ENCODE measurements around the gene IPCEF1.
"Not testable (repeated sequence)": the region's sequence is repeated elsewhere in the genome, so short reads cannot be mapped to it uniquely, and the experiment has no call there.

Gene IPCEF1

GRCh38 chr6:154243793-154244750 lies 112.5 kb downstream of the IPCEF1 start:
- FAIRE-seq = no peak

DNA sequence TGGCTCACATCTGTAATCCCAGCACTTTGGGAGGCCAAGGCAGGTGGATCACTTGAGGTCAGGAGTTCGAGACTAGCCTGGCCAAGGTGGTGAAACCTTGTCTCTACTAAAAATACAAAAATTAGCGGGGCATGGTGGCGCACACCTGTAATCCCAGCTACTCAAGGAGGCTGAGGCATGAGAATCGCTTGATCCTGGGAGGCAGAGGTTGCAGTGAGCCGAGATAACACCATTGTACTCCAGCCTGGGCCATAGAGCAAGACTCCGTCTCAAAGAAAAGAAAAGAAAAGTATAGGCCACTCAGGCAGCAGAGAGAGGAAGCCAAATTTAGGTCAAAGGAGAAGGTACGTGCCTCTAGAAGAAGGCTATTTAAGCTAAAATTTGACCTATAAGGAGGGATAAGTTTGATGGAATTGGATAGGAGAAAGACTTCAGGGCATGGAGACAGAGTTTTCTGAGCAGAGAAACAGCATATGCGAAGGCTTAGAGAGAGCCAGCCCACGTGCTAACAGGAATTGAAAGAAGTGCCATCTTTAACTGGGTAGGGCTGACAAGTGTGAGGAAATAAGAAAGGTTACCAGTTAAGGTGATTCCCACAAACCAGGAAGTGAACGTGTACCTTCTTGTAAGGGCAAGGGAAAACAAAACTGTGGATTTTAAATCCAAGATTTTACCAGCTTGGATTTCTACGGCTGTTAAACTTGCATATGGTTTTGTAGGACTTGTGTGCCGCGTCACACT lies 113.8 kb downstream of the IPCEF1 start:
- FAIRE-seq = no peak

GRCh38 chr6:154241581-154241980 lies 115.0 kb downstream of the IPCEF1 start:
- no peak for FAIRE-seq

DNA sequence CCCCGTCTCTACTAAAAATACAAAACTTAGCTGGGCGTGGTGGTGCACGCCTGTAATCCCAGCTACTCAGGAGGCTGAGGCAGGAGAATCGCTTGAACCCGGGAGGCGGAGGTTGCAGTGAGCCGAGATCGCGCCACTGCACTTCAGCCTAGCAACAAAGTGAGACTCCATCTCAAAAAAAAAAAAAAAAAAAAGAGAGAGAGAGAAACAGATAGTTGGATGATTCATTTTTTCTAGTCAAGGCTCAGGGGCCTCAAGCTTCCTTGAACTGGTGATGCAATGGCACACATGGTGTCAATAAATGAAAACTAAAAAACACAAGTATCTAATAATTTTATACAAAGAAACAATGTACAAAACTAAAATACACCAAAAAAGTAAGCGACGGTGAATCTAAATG lies 115.5 kb downstream of the IPCEF1 start:
- FAIRE-seq = not testable (repeated sequence)

DNA sequence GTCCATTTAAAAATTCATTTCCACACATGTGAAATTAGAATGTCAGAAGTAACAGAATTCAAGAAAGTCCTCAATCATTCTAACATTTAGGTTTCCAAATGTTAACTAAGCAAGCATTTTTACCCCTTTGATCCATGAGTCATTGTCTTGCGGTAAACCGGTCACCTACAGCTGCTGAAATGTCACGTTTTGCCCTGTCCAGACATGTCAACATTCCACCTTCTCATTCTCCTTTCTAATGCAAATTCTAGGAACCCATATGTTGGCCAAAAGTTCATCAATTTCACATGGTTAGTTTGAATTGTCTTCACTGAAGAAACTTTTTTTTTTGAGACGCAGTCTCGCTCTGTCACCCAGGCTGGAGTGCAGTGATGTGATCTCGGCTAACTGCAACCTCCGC lies 117.2 kb downstream of the IPCEF1 start:
- no peak for FAIRE-seq

GRCh38 chr6:154238831-154239230 lies 117.8 kb downstream of the IPCEF1 start:
- no peak for FAIRE-seq

DNA sequence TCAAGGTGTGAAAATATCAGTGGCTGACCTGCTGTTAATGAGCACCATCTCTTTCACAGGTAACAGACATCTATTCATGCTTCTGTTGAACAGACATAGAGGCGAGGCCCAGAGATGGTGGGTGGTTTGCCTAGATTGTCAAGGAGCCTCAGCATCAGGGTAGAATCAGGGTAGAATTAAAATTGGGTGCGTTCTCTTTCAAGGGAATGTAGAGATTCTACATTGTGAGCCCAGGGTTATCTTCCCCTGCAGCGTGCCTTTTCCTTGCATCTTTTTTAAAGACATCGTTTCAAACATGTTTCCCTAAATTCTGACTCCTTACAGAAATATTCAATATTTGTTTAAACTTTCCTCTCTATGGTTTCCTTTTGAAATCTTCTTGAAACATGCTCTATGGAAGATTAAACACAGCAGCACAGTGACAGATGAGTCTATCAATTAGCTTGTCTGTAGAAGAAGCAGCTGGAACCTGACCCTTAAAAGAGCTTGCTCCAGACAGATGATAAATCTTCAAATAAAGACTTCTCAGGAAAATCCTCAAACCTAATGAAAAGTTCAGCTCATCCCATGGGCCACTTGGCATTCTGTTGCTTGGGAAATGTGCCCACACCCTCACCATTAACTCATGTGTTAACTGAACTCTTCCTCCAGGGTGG lies 119.8 kb downstream of the IPCEF1 start:
- FAIRE-seq = no peak

- no peak for FAIRE-seq
These were observed 122.4 kb downstream of the IPCEF1 start for GRCh38 chr6:154234019-154234772.

DNA sequence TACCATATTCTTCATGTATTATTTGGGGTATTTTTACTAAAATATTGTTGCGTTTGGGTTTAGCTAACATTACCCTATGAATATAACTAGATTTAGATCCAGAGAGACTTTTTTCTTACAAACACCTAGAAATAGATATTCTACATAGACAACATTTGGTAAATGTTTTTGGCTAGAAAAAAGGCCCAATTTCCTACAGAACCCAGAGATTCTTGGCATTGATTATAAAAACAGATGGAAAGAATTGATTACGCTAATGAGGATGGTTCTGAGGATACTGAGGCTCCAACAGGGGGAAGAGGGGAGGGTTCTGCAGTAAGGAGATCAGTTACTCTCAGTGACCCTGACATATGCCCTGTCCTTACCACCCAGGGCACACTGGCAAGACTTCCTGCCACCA lies 123.2 kb downstream of the IPCEF1 start:
- no peak for FAIRE-seq

GRCh38 chr6:154232013-154232910 lies 124.3 kb downstream of the IPCEF1 start:
- FAIRE-seq = no peak

DNA sequence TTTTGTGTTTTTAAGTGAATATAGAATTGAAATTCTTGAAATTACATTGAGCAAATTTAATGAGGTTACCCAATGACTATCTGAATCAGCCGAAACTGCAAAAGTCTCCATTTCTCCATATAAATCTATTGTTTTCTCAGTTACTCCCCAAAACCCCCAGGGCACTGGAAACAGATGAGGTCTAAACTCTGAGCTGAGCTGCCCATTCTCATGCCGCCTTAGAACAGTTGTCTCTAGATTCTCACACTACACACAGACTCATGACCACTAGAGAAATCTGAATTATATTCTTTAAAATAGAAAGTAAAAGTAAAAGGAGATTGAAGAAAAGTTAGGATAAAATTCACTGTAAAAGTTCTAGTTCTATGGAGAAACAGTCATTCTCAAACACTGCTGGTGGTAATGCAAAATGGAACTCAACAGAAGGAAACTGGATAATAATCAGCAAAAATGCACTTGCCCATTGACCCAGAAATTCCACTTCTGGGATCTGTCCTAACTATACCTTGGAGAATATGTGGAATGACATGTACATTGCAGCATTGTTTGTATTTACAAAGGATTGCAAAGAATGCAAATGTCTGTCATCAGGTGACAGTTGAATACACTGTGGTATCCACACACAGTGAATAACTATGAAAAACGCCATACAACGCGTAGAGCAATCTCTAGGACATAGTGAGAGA lies 125.5 kb downstream of the IPCEF1 start:
- FAIRE-seq = no peak

DNA sequence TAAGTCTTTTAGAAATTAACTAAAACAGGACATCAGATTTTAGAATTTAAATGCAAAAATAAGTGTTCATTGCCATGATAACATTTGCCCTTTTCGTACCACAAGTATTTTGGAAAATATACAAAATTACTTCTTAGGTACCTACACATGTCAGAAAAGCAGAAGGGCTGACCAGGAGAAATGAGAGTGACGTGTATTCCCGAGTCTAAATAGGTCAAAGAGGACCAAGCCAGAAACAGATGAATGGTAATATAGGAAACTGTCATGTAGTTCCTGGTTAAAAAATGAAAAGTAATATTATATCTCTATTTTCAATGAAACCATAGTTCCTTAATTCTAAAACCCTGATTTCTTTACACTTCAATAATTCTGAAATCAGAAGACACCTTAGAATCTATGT lies 126.2 kb downstream of the IPCEF1 start:
- FAIRE-seq = no peak

DNA sequence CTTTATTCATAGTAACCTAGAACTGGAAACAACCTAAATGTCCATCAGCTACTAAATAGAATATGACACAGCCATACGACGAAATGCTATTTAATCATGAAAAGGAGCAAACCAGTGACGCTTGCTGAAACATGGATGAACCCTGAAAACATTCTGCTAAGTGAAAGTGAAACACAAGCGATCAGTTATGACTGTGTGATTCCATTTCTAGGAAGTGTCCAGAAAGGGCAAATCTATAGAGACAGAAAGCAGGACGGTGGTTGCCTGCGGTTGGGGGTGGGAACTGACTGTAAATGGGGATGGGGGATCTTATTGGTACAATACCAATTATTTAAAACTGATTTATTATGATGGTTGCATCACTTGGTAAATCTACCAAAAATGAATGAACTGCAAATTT lies 126.8 kb downstream of the IPCEF1 start:
- no peak for FAIRE-seq

GRCh38 chr6:154228521-154228905 lies 128.1 kb downstream of the IPCEF1 start:
- FAIRE-seq = no peak

DNA sequence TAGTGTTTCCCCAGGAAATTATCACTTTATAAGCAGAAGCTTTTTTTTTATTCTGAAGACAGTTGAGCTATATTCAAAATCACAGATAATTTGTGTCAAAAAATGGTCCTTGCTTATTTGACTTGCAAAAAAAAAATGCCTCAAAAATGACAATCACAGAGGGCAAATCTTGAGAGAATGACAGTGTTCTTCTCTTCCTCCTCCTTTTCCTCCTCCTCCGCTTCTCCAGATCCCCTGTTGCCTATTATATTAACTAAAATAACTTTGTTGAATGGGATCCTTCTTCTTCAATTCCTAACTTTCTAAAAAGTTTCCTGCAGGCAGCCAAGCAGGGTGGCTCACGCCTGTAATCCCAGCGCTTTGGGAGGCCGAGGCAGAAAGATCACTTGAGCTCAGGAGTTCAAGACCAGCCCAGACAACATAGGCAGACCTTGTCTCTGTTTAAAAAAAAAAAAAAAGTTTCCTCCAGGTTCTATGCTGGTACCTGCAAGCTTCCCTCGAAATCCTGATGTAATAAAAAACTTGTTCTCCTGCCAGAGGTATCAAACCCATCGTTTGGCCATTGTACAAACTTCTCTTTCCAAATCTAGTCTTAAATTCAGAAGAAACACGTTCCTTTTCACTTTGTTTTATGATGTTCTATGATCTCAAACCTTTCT lies 128.6 kb downstream of the IPCEF1 start:
- FAIRE-seq = no peak

- FAIRE-seq = no peak
These were observed 130.1 kb downstream of the IPCEF1 start for GRCh38 chr6:154226461-154226860.

DNA sequence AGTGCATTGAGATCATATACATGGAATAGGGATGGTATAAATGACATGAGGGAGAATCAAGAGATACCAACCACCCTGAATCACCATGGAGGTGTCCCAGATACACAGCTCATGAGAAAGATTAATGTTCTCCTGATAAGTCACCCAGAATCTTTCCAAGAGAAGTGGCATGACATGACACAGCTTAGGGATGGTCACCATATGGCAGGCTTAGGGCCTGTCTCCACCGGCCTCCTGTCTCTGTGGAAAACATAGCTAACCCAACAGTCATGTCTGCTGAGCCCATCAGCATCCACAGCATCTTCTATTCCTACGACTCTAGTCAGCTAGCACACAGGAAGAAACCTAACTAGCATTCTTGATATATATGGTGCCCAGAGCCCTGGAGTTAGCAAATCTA lies 133.3 kb downstream of the IPCEF1 start:
- no peak for FAIRE-seq

DNA sequence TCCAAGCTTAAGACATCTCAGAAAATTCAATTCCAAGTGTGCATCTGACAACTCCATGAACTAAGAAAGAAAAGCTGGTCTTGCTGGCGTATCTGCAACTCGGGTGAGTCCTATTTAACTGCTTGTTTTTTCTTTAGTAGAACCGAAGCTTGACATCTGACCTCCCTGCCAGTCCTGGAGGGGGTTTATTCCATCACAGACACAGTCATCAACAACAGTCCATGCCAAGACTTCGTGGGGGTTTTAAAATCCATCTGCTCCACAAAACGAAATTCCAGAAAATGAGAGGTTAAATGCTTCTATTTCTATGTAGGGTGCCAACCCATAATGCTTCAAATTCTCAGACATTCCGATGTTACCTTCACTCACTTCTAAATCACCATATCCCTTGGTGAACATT lies 133.9 kb downstream of the IPCEF1 start:
- no peak for FAIRE-seq

DNA sequence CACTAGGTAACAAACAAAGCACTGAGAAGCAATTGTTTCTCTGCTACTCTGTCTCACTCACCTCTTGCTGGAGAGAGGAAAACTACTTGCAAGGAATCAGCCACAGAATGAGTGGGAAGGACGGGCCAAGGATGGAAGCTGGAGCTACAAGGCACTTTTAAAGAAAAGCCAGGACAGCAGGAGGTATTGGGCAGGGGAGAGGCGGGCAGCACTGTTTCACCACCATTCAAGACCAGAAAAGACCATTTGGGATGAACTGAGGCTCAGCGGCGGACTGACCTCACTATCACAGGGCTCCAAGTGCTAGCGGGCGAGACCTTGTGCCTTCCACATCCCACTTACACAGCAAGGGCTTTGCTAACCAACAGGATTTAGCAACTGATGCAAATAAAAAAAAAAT lies 137.4 kb downstream of the IPCEF1 start:
- FAIRE-seq = no peak

- FAIRE-seq = no peak
These were observed 137.8 kb downstream of the IPCEF1 start for GRCh38 chr6:154218787-154219186.
